GM18868 (cell line): Measurements from ENCODE around the gene MS4A12.
A peak's percentile ranks its signal among the peaks of the same experiment; 100 is the strongest.
"Not testable (repeated sequence)": the region's sequence is repeated elsewhere in the genome, so short reads cannot be mapped to it uniquely, and the experiment has no call there.

ENCODE experiments used
- ATAC-seq: cut with Tn5 transposase; IDR thresholded peaks from one replicate; pipeline ENCODE4 v1.9.1; 2021; ENCODE audit warnings: mild to moderate bottlenecking, moderate library complexity; ENCODE audit not compliant: unreplicated experiment

Gene MS4A12

GRCh38 chr11:60512651-60513225, 20.2 kb downstream of the MS4A12 start:
- ATAC-seq, result no peak

- no peak for ATAC-seq
These were observed 21.2 kb downstream of the MS4A12 start for GRCh38 chr11:60513496-60514460.

GRCh38 chr11:60515144-60515855, 22.7 kb downstream of the MS4A12 start, which contains the start of gene MS4A13:
TSS of gene MS4A13 (plus strand) at chr11:60515392. CDS start at chr11:60518084, 2,692 bp downstream.
- ATAC-seq, result no peak

- ATAC-seq, result peak; percentile 54
These were observed 35.9 kb downstream of the MS4A12 start for GRCh38 chr11:60528465-60528864.

GRCh38 chr11:60528934-60529333, 36.4 kb downstream of the MS4A12 start:
- ATAC-seq, result peak; percentile 86

GRCh38 chr11:60530454-60531100, 38.0 kb downstream of the MS4A12 start:
- no peak for ATAC-seq

GRCh38 chr11:60532383-60532782, 39.8 kb downstream of the MS4A12 start:
- not testable (repeated sequence) for ATAC-seq

GRCh38 chr11:60538627-60539026, 46.0 kb downstream of the MS4A12 start:
- ATAC-seq, result not testable (repeated sequence)

- no peak for ATAC-seq
These were observed 51.5 kb downstream of the MS4A12 start for GRCh38 chr11:60544077-60544476.
